Cerebellar nuclear complex (tissue), 1 donor: ENCODE data around the gene COLQ.
"Not testable (repeated sequence)": the region's sequence is repeated elsewhere in the genome, so short reads cannot be mapped to it uniquely, and the experiment has no call there.

Experiments used
- DNase-seq, 2 experiments: peaks; one replicate each; lab custom pipeline; 2025; lab: John Stamatoyannopoulos, UW

Gene COLQ

DNA sequence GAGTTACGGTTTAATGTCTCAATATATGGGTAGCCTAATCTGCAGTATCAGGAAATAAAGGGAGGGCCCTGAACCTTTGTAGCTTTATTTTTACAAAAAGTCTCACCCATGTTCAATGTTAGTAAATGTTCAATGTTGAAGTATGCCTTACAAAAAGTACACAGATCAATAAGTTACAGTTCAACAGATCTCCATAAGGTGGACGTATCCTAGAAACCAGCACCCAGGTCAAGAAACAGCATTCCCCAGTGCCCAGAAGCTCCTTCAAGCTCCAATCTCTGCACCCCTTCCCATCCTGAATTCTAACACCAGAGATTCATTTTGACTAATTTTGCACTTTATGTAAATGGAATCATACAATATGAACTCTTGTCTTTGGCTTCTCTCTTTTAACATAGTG, 31.3 kb downstream of the COLQ start:
- no peak for DNase-seq

DNA sequence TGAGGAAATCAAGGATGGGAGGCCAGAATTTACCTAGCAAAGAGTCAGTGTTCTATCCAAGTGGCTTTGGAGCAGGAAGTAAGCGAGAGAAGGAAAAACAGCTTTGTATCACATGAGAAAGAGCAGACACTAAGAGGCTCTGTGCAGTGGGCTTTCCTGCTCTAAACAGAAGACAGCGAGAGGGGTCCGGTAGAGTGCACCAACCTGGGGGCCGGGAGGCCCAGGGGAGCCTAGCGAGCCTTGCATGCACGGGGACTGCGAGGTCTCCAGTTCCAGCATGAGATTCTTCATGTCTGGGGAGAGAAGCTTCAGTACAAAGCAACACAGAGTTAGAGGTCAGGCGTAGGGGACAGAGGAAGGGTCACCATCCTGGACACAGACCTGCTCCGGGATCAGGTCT, 33.5 kb downstream of the COLQ start:
- DNase-seq: no peak

- DNase-seq: no peak
Measured at GRCh38 chr3:15486979-15487378, 34.5 kb downstream of the COLQ start.

DNA sequence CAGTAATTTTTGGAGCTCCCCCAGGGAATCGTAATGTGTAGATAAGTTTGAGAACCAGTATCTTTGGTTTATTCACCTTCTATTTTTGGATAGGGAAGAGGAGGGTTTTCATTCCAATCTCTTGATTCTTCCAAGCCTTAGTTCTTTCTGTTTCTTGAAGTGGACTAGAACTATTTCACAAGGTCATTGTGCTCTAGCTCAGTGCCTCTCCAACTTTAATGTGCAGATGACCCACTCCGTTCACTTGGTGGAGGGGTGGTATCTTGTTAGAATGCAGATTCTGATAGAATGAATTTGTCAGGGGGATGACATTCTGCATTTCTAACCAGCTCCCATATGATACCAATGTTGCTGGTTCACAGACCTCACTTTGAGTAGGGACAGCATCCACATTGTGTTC, 35.5 kb downstream of the COLQ start:
- DNase-seq: no peak

- not testable (repeated sequence) for DNase-seq
Measured at GRCh38 chr3:15484551-15484950, 37.0 kb downstream of the COLQ start.

- DNase-seq: no peak
Measured at GRCh38 chr3:15479400-15480224, 41.9 kb downstream of the COLQ start.

DNA sequence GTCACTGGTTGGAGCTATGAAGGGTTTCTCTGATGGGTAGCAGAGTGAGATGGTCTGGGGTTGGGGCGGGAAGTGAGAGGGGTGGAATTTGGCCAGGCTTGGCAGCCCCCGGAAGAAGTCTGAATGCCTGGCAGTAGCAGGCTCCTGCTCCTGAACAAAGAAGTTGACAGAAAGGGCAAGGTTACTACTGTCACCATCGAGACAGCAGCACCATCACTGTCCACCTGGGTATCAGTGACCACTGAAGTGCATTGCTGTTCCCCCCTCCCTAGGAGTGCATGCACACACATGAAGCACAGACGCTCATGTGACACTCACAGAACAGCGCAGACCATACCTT, 42.9 kb downstream of the COLQ start:
- DNase-seq: no peak

- no peak for DNase-seq
Measured at GRCh38 chr3:15477951-15478639, 43.4 kb downstream of the COLQ start.

- no peak for DNase-seq
Measured at GRCh38 chr3:15476378-15476777, 45.1 kb downstream of the COLQ start.

DNA sequence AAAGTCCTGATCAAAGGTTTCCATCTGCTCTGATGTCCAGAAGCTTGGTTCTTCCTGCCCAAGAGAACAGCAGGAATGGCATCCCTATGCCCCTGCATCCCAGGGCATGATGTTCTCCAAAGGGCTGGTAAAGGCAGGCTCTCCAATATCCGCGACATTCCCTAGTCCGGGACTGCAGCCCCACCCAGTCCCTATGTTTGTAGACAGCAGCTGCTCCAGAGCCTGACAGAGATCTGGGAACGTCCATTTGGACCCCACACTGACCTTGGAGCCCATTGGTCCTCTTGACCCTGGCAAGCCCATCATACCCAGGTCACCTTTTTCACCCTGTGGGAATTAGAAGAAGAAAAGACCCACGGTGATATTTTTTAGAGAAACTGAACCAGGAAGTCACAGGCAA, 46.3 kb downstream of the COLQ start:
- DNase-seq: no peak

DNA sequence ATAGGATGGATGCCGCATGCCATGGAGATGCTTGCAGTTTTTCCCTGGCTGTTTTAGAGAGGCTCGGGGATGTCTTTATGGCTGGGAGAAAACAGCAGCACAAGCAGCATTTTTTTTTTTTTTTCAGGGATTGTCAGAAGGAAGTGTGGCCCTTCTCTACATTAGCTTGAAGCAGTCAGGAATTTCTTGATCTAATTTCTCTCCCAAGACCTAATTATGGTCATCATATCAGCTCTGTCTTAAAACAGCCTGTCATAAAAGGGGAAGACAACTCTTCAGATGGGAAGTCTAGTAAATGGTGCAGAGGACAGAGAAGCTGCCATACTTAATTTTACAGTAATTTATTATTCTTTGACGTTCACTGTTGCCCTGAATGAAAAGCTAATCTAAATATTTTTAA, 49.6 kb downstream of the COLQ start:
- DNase-seq: no peak

DNA sequence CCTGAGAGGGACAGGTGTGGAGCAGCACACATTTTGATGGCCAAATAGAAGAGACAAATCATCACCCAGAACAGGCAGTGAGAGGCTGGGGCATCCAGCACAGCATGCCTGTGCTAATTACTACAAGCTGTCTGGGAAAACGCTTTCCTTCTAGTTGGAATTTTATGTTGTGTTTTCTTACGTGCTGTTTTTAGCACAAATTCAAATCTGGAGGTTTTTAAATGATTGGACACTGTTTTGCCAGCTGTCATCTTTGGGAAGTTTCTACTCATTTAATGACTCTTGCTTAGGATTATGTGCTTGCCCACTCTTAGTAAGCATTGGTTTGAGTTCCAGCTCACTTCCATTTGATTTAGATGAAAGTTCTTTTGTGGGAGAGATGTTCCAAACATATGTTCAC, 50.7 kb downstream of the COLQ start:
- DNase-seq: no peak

GRCh38 chr3:15470261-15470660, 51.2 kb downstream of the COLQ start:
- no peak for DNase-seq

GRCh38 chr3:15467227-15468181, 54.0 kb downstream of the COLQ start:
- DNase-seq: no peak

GRCh38 chr3:15465876-15466585, 55.5 kb downstream of the COLQ start:
- no peak for DNase-seq

DNA sequence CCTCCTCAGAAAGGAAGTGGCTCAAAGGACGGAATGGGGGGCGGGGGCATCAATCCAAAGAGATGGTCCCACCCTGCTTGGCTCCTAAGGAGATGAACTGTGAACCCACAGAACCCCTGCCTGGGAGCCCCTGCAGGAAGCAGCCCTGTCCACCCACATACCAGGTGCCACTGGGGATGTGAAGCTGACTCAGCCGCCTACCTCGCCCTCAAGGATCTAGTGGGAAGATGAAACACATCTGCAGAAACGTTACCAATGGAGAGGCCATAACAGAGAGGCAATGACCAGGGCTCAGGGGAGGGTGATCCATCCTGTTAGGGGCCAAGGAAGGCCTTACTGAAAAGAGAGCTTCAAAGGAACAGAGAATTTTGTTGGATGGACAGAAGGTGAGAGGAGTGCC, 59.1 kb downstream of the COLQ start:
- DNase-seq: no peak

DNA sequence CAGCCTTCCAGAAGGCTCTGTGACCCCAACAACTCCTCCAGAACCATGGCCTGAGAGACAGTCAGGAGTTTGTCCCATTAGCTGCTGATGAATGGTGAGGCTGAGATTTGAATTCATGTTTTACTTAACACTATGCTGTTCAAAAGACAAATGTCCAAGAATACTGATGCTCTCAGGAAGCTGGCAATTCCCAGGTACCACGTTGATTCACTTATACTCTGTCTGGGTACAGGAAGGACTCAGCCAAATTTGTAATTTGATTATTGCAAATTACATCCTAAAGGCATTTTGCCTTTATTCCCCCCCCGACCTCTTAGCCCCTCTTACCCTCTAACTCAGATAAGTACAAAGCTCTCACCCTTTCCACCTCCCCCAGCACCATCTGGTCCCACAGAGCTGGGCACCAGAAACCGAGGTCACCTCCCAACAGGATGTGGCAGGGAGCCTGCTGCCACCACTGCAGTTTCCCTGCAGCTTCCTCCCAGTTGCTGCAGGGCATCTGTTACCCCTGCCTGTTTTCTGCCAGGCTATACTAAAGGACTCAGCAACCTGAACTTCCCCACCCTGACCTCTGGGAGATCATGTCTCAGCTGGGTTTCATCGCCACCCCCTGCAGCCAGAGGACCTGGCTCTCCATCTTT, 60.5 kb downstream of the COLQ start:
- no peak for DNase-seq

DNA sequence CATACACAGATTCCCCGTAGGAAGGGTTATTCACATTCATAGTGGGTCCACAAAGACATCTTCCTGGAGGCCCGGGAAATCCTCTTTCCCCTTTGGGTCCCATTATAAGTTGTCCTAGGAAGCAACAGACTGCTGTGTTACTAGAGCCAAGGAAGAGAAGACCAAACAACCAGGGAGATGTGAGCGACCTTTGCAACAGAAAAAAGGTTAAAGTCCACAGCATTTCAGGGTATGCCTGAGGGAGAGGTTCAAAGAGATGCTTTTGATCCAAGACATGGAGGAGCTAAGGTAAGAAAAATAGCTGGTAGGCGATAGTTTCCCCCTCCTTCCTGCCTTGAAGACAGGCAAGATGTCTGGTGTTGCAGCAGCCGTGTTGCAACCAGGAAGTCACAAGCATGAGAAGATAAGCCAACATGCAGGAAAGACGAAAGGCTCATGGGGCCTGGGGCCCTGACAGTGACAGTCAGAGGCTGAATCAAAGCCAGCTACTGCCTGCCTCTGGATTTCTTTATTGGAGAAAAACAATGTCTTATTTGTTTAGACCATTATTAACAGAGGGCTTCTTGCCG, 63.2 kb downstream of the COLQ start:
- no peak for DNase-seq

DNA sequence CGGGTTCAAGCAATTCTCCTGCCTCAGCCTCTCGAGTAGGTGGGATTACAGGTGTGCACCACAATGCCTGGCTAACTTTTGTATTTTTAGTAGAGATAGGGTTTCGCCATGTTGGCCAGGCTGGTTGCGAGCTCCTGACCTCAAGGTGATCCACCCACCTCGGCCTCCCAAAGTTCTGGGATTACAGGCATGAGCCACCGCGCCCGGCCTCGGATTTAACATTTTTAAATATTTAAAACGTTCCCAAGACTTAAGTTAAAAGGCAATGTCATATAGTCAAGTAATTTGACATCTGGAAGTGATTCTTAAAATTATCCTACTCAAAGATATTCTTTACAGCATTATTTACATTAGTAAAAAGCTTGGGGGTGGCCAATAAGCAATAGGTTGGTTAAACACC, 64.6 kb downstream of the COLQ start:
- DNase-seq: not testable (repeated sequence)

DNA sequence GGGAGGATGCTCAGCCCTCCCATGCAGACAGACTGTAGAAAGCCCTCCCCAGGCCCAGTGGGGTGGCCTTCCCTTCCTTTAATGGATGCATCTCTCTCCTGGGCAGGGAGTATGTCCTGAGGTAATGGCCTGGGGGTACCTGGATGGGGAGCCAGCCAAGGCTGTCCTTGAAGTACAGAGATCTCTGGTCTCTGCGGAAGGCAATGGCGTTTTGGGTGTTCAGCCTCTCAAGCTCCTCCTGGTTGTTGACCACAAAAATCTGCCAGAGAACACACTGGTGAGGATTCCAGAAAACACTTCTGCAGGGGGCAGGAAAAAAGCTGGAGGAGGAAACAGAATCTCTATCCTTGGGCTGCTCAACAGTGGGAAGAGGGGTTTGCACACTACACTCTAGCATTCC, 65.2 kb downstream of the COLQ start:
- no peak for DNase-seq

DNA sequence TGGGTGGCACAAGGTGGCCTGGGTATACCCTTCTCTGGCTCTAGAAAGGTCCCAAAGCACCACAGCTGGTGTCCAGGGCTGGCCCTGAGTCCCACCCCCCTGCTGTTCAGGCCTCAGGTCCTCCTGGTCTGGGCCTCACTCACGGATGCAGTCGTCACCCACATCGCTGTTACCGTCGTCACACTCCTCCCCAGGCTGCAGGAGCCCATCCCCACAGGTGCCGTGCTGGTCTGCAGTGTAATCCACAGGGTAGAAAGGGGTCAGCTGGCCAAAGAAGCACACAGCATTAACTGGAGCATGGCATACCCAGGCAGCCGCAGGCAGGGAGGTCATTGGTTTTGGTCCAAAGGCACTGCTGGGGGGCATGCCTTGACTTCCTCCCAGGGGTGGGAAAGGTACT, 65.8 kb downstream of the COLQ start:
- no peak for DNase-seq
